Right lobe of liver (tissue), 6 donors: Measurements from ENCODE around the gene CAMTA1. TPM values are rescaled to one million over a fixed set of nuclear protein-coding genes. Genes with fewer than 3 reads are reported as not detected.

ENCODE experiments used
- ATAC-seq, 4 donors: fragments of 200-7000 bp; cut with Tn5 transposase; one replicate each; pipeline ENCODE4 v1.9.1; 2020; ENCODE audit warnings: mild to moderate bottlenecking in 4 of 4, moderate library complexity in 4 of 4
- DNase-seq, 3 donors: peaks; one replicate each; pipeline ENCODE4 v3.0.0-alpha.2; 2020
- H3K27ac ChIP-seq, 3 donors: fragments of 200-600 bp; one replicate each; pipeline ENCODE4 v1.8.0; 2022
- H3K27me3 ChIP-seq, 2 donors: fragments of 200-600 bp; one replicate each; pipeline ENCODE4 v1.8.0; 2022
- H3K36me3 ChIP-seq, 4 donors: fragments of 200-600 bp; sonication (generic) in 1 of 4; one replicate each; pipeline versions ENCODE4 v1.5.1 to v1.8.0; 2017 to 2022; ENCODE audit warnings: control low read depth in 1 of 4
- H3K4me1 ChIP-seq, 4 donors: fragments of 200-600 bp; sonication (generic) in 1 of 4; one replicate each; pipeline versions ENCODE4 v1.5.1 to v1.8.0; 2017 to 2022; ENCODE audit warnings: control low read depth in 1 of 4
- H3K4me3 ChIP-seq, 3 donors: fragments of 200-600 bp; one replicate each; pipeline ENCODE4 v1.8.0; 2022
- H3K9me3 ChIP-seq, 4 donors: fragments of 200-600 bp; sonication (generic) in 1 of 4; one replicate each; pipeline versions ENCODE4 v1.5.1 to v1.8.0; 2017 to 2022; ENCODE audit warnings: control low read depth in 1 of 4
- POLR2A ChIP-seq: fragments of 450-650 bp; IDR thresholded peaks from one replicate; pipeline ENCODE4 v1.6.1; 2017; ENCODE audit warnings: antibody characterized with exemption, mild to moderate bottlenecking
- WGBS: methylation state at CpG from one replicate; pipeline ENCODE4 v1.1.6; 2018; ENCODE audit warnings: low coverage, low lambda C conversion rate; ENCODE audit not compliant: insufficient coverage; ENCODE audit errors: missing lambda C conversion rate; 5-methylcytosine and 5-hydroxymethylcytosine counted together
- intact Hi-C, 2 donors: fragments of 100-400 bp; cut with DNase I; formaldehyde crosslinking; loops; one replicate each; pipeline versions ENCODE4 v1.11.2 to v1.14.1; 2022
- total RNA-seq, 6 experiments: library from RNA; depleted of rRNA in 2 of 6; stranded (reverse); fragments of >200 nt in 2 of 6; fragmentation: NEBNext Ultra II Directional in 3 of 6; extraction: Animal tissue kit (Norgen Biotek cat#: 25700) in 3 of 6; gene quantifications; one replicate each; pipeline versions ENCODE4 v1.1.0 to v1.2.4, GENCODE V29; 2016 to 2023
- TF ChIP-seq, protein P1 (sequence below), 4 donors: fragments of 200-600 bp in 3 of 4; fragments of 450-650 bp in 1 of 4; IDR thresholded peaks; one replicate each; pipeline versions ENCODE4 v1.5.1 to v1.8.0; 2016 to 2022; ENCODE audit warnings: antibody characterized with exemption in 4 of 4, mild to moderate bottlenecking in 2 of 4
- donor health status: DM: no; HTN: yes; CAD: no.
- donor health status: DM: no; HTN: no; CAD: no.
- donor health status: DM: no; HTN: no; CAD: no.
- donor health status: DM: no; HTN: yes; CAD: no.
- donor health status: DM: no; HTN: yes; CAD: no.

The CAMTA1 gene
- total RNA-seq, 6 experiments from 2014 or later, result 32.3 to 49.4 (median 37.2) TPM

- intact Hi-C loops, result no loop called here
- ATAC-seq, result peak in 2 of 4 donors; percentile 8 to 10
- H3K36me3 ChIP-seq, result no peaks in the 10 kb centered on the region
- TF ChIP-seq POLR2A, result no peak
- no peaks in the 10 kb centered on the region for H3K9me3 ChIP-seq
- H3K4me3 ChIP-seq, result no peak overlapping the region
- 14% methylated on average over 2 of the region's 2 CpGs for WGBS
- H3K27me3 ChIP-seq, result no peaks in the 10 kb centered on the region
- no peak for DNase-seq
- H3K4me1 ChIP-seq, result peaks cover 0 to 52% (median 12%) of the 10 kb centered on the region in 4 donors
- H3K27ac ChIP-seq, result peak overlapping the region; percentile 41 to 89 (median 73)
These were observed 35.6 kb downstream of the CAMTA1 start for GRCh38 chr1:6820899-6821298.

GRCh38 chr1:6822530-6823359 is 37.5 kb downstream of the CAMTA1 start:
- no peaks in the 10 kb centered on the region for H3K27me3 ChIP-seq
- 31% methylated on average over 10 of the region's 10 CpGs for WGBS
- H3K9me3 ChIP-seq, result no peaks in the 10 kb centered on the region
- H3K4me3 ChIP-seq, result peak overlapping the region in 1 of 3 donors; percentile 11
- peak; percentile 84 to 96 (median 89) for ATAC-seq
- H3K27ac ChIP-seq, result peak overlapping the region; percentile 18 to 94 (median 89)
- H3K36me3 ChIP-seq, result no peaks in the 10 kb centered on the region
- TF ChIP-seq, protein P1, sequence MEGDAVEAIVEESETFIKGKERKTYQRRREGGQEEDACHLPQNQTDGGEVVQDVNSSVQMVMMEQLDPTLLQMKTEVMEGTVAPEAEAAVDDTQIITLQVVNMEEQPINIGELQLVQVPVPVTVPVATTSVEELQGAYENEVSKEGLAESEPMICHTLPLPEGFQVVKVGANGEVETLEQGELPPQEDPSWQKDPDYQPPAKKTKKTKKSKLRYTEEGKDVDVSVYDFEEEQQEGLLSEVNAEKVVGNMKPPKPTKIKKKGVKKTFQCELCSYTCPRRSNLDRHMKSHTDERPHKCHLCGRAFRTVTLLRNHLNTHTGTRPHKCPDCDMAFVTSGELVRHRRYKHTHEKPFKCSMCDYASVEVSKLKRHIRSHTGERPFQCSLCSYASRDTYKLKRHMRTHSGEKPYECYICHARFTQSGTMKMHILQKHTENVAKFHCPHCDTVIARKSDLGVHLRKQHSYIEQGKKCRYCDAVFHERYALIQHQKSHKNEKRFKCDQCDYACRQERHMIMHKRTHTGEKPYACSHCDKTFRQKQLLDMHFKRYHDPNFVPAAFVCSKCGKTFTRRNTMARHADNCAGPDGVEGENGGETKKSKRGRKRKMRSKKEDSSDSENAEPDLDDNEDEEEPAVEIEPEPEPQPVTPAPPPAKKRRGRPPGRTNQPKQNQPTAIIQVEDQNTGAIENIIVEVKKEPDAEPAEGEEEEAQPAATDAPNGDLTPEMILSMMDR (IDR thresholded peaks at IDR 0.05), result no peak
- peak; percentile 63 for TF ChIP-seq POLR2A
- DNase-seq, result peak in 1 of 3 donors; percentile 75
- H3K4me1 ChIP-seq, result peaks cover 0 to 52% (median 15%) of the 10 kb centered on the region in 4 donors
- intact Hi-C loops, result no loop called here

- H3K4me1 ChIP-seq, result peaks cover 0 to 52% (median 15%) of the 10 kb centered on the region in 4 donors
- ATAC-seq (peak; percentile 31 to 41 (median 34)), DNase-seq (no peak)
- H3K27ac ChIP-seq, result peak overlapping the region; percentile 24 to 94 (median 89)
- no peaks in the 10 kb centered on the region for H3K36me3 ChIP-seq
- H3K27me3 ChIP-seq, result no peaks in the 10 kb centered on the region
- H3K9me3 ChIP-seq, result no peaks in the 10 kb centered on the region
- no peak for TF ChIP-seq POLR2A
- TF ChIP-seq, protein P1 (IDR thresholded peaks at IDR 0.05), result no peak
- intact Hi-C loops, result no loop called here
- no peak overlapping the region for H3K4me3 ChIP-seq
These were observed 38.5 kb downstream of the CAMTA1 start for GRCh38 chr1:6823793-6824192.

DNA sequence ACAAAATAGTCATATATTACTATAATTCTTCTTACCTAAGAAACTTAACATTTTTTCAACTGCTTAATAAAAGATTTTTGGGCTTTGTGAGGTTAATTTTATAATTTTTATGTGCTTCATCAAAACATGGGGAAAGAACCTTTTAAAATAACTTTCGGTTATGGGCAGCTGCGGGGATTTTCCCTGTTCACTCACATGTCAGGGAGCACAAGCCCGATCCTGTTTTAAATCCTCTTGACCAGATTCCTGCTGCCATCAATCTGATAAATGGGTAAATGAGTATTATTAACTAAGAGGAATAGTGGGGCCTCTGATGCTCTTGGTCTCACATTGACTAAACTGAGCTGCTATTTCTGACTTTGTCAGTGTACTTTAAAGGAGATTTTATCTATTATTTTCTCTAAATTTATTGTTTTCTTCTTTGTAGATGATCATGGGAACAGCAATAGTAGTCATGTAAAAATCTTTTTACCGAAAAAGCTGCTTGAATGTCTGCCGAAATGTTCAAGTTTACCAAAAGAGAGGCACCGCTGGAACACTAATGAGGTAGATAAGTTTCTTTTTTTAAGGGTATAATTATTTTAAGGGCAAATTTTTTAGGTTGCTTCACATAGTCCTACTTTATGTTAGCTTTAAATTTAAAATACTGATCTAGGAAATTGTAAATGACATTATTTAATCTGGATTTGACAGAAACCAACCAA is 39.6 kb downstream of the CAMTA1 start:
- no peak overlapping the region for H3K4me3 ChIP-seq
- H3K27ac ChIP-seq, result peak overlapping the region; percentile 52 to 94 (median 89)
- H3K4me1 ChIP-seq, result peaks cover 0 to 48% (median 15%) of the 10 kb centered on the region in 4 donors
- intact Hi-C loops, result no loop called here
- no peaks in the 10 kb centered on the region for H3K36me3 ChIP-seq
- H3K9me3 ChIP-seq, result no peaks in the 10 kb centered on the region
- TF ChIP-seq, protein P1 (IDR thresholded peaks at IDR 0.05), result no peak
- no peak for TF ChIP-seq POLR2A
- DNase-seq (no peak), ATAC-seq (peak in 1 of 4 donors; percentile 39)
- H3K27me3 ChIP-seq, result no peaks in the 10 kb centered on the region
- WGBS, result 50% methylated on average over 6 of the region's 6 CpGs

DNA sequence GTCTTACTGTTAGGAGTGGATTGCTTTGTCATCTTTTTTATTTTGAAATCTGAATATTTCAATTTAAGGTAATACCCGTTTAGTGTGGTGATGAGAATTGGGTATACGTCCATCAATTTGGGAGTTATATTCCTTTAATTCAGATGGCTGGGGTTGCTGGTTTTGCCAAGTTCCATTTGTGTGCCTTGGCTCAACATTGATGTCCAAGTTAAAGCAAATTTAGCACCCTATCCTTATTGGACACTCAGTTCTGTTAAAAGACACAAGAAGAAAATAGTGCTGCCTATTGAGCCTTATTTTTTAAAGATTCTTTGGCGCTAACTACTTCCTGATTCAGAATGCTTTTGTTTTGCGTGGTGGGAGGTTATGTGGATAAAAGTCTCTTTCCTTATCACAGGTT is 40.6 kb downstream of the CAMTA1 start:
- intact Hi-C loops, result no loop called here
- Histone ChIP-seq H3K36me3 (no peaks in the 10 kb centered on the region), H3K9me3 (no peaks in the 10 kb centered on the region), H3K4me1 (peaks cover 0 to 38% (median 15%) of the 10 kb centered on the region in 4 donors), H3K27me3 (no peaks in the 10 kb centered on the region), H3K27ac (peak overlapping the region; percentile 52 to 94 (median 72)), H3K4me3 (peak overlapping the region in 2 of 3 donors; percentile 9 to 25)
- WGBS, result 30% methylated on average over 4 of the region's 4 CpGs
- no peak for DNase-seq
- TF ChIP-seq, protein P1 (IDR thresholded peaks at IDR 0.05), result no peak
- TF ChIP-seq POLR2A, result no peak
- ATAC-seq, result peak; percentile 8 to 59 (median 34)
